DLD1 (cell line): ENCODE data around the gene BTBD8.

Source experiments
- in situ Hi-C: cut with HindIII; loops from 2 replicates; pipeline ENCODE4 v1.10.0; 2017; ENCODE audit warnings: low sequenced_read_pairs

Gene BTBD8

DNA sequence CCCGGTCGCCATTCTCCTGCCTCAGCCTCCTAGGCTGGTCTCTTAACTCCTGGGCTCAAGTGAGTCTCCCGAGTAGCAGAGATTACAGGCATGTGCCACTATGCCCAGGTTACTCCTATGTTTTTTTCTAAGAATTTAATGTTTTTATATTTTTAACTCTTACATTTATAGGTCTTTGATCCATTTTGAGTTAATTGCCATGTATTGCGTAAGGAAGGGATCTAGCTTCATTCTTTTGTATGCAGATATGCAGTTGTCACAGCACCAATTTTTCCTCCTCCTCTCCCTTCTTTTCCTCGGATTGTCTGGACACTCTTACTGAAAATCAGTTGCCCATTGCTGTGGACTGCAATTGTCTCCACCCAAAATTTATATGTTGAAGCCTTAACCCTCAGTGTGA is 11.5 kb downstream of the BTBD8 start:
- in situ Hi-C loops, result no loop called here

DNA sequence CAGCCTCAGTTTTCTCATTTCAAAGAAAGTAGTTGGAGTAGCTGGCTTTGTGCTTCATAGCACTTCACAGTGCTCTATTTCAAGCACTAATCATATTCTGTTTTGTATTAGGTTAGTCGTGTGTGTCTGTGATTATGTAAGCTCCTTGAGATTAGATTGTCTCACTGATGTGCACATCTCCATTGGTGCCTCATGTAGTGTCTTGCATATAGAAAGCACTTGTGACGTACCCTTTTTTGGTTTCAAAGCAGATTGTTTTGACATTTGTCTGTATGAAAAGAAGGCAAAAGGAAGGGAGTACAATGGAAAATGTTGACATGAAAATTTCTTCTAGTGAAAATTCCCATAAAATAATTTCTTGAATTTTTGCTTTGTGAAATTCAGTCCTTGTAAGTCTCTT is 13.9 kb downstream of the BTBD8 start:
- in situ Hi-C loops, result no loop called here

DNA sequence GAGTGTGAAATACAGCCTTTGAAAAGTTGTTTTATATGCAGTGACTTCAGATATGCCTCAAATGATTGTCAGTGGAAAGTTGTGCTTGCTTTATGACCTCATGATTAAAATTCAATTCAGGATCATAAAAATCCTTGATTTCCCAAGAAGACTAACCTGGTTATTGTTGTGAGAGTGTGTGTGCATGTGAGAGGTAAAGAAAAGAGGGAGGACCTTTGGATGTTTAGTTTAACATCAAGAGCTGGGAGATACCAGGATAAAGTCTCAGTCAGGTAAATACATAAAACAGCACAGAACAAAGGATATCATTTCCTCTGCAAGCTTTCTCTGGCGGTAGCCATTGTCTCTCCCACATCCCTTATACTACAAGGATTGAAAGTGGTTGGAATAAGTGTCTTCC is 14.4 kb downstream of the BTBD8 start:
- in situ Hi-C loops, result no loop called here

DNA sequence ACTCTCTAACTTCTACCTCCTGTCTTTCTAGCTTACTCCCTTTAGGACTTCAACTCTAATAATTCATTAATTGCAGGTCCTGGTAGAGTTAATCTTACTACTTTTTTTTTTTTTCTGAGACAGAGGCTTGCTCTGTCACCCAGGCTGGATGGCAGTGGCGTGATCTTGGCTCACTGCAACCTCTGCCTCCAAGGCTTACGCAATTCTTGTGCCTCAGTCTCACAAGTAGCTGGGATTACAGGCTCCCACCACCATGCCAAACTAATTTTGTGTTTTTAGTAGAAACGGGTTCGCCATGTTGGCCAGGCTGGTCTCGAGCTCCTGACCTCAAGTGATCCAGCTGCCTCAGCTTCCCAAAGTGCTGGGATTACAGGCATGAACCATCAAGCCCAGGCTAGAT is 15.7 kb downstream of the BTBD8 start:
- in situ Hi-C loops, result no loop called here

DNA sequence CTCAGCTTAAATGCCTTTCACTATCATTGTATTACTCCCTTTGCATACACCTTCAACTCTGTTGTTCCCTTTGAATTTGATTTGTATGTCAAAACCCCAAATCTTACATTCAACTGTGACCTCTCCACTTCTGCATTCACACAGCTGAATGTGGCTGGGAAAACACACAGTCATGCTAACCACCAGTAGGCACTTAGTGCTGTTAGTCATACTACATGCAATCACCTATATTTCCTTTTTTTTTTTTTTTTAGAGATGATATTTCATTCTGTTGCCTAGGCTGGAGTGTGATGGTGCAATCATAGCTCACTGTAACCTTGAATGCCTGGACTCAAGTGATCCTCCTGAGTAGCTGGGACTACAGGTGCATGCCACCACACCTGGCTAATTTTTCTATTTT is 16.2 kb downstream of the BTBD8 start:
- in situ Hi-C loops, result no loop called here

DNA sequence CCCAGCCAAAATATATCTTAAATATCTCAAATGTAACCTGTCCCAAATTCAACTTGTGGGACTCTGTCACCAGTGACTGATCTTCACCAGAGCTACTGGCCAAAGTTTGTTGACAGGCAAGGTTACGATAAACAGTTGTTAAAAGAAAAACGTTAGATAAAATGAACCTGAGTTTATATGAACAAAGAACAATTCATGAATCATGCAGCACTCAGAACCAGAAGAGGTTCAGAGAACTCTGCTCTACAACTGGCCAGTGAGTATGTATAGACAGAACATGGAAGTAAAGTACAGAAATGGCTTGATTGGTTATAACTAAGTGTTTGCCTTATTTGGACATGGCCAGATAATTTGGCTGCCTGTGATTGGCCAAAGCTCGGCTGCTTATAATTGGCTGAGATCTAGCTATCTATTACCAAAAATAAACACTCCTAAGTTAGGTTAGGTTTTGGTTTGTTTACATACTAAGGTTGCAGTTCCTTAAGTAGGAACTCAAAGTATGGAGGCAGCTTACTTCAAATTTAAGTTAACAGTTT is 25.5 kb downstream of the BTBD8 start:
- in situ Hi-C loops, result no loop called here

DNA sequence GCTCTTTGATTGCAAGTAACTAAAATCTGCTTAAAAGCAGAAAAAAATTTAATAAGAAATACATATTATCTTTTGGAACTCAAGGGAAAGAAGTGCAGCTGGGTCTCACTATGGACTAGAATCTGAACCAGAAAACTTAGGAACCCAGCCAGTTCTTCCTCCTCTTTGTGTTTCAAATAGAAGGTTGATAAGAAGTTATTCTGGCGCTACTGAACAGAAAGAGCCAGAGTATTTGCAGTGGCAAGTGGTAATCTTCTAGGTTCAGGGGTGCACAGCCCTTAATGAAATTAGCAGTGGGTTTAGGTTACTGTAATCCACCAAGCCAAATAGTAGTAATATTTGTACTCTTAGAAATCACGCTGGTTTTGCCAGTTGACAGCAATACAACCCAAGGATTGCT is 28.5 kb downstream of the BTBD8 start:
- in situ Hi-C loops, result no loop called here

DNA sequence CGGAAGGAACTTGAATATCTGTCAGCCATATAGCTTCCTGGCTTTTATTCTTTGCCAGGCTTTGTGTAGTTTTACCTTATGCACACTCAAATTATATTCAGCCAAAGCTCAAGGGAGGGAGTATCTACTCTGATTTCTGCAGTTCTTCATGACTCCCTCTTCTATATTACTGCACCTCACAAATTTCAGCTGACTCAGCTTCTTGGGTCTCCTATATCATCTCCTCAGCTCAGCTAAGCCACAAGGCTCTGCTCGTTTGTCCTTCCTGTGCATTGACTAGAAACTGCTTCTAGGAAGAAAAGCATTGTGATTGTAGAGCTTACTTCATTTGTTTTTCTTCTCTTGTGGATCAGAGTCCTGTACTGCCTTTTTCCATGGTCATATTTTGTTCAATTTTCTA is 37.4 kb downstream of the BTBD8 start:
- in situ Hi-C loops, result no loop called here

DNA sequence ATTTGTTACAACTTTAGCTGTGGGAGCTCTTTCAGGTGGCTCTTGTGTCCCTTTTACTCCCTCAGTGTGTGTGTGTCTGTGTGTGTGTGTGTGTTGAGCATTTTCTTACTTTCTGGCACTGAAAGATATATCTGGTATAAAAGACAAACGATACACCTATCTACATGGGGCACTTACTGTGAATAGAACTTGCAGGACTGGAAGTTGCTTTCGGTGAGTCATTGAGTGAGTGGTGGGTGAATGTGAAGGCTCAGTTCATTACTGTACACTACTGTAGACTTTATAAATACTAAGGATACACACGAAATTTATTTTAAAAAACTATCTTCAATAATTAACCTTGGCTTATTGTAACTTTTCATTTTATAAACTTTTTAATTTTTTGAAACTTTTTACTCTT is 38.7 kb downstream of the BTBD8 start:
- in situ Hi-C loops, result no loop called here

DNA sequence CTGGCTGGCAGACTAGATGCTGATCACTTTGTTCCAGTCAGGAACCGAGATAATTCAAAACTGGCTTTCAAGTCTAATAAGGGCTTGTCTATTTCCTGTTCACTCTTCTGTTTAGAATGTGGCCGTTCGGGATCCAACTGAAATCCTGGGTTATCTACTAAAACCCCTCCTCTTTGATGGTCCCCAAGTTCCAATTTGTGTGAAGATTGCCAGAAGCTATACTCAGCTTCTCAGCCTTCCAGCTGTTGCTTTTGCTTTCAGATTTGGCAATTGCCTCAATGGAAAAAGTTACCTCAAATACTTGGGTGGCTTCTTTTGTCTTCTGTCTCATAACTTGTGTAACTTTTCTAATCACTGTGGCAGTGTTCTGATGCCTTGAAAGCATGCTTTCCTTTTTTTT is 43.7 kb downstream of the BTBD8 start:
- in situ Hi-C loops, result no loop called here

DNA sequence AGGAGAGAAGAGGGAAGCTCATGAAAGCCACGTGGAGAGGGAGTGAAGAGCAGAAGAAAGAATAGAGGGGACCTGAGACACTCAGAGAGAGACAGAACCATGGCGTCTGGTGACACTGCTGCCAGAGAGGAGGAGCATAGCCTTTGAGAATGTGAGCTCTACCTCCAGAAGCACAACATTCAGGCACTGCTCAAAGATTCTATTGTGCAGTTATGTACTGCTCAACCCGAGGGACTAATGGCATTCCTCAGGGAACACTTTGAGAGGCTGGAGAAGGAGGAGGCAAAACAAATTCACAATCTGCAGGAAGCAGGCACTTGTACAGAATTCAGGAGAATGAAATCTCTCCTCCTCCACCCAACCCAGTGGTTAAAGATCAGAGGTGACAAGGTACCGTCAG is 45.1 kb downstream of the BTBD8 start:
- in situ Hi-C loops, result no loop called here

DNA sequence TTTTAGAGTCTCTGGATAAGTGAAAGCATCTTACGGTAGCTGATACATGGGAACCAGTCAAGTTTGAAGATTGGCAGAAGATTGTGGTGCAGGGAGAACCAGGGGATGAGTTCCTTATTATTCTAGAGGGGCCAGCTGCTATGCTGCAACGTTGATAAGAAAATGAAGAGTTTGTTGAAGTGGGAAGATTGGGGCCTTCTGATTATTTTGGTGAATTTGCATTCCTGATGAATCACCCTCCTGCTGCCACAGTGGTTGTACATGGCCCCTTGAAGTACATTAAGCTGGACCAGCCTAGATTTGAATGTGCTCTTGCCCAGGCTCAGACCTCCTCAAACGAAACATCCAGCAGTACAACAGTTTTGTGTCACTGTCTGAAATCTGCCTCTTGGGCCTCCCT is 45.9 kb downstream of the BTBD8 start:
- in situ Hi-C loops, result no loop called here

DNA sequence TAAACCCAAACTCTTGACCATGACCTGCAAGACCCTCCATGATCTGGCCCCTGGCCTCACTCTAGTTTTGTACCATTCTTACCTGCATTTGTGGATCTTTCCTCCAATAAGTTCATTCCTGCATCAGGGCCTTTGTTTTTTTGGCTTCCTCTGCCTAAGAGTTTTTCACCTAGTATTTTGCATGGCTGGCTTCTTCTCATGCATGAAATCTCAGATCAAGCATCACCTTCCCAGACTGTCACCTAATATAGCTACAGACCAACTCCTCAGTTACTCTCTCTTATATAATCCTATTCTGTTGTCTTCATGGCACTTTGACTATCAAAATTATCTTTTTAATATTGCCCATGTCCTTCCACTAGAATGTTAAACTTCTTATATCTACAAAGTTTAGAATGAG is 54.2 kb downstream of the BTBD8 start:
- in situ Hi-C loops, result no loop called here

DNA sequence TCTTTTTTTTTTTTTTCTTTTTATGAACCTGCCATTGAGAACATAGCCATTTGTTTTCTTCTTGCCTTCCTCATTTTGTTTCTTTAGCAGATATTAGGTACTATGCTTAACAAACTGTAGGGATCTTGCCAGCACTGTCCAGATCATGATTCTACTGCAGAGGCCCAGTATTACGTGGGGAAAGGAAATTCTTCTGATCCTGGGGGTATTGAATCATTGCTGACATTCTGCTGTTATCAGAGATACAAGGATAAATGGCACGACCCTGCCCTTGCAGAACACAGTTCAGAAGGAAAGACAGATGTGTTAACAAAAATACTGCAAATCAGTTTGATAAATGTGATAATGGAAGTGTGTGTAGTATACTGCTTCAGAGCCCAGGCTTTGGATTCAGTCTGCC is 56.2 kb downstream of the BTBD8 start:
- in situ Hi-C loops, result no loop called here

DNA sequence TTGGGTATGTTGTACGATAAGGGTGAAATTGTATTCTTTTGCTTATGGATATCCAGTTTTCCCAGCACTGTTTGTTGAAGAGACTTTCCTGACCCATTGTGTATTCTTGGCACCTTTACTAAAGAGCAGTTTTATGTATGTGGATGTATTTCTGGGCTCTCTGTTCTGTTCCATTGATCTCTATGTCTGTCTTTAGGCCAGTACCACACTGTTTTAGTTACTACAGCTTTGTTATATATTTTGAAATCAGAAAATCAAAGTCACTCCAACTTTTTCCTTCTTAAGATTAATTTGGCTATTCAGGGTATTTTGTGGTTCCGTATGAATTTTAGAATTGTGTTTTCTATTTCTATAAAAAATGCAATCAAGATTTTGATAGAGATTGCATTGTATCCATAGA is 74.8 kb downstream of the BTBD8 start:
- in situ Hi-C loops, result no loop called here

DNA sequence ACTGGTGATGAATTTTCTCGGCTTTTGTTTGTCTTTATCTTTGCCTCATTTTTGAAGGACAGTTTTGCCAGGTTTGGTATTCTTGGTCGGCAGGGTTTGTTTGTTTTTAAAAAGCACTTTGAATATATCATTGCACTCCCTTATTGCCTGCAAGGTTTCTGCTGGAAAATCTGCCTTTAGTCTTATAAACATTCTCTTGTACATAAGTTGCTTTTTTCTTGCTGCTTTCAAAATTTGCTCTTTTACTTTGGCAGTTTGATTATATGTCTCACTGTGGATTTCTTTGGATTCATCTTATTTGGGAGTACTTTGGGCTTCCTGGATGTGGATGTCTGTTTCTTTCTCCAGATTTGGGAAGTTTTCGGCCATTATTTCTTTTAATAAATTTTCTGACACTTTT is 79.4 kb downstream of the BTBD8 start:
- in situ Hi-C loops, result no loop called here

DNA sequence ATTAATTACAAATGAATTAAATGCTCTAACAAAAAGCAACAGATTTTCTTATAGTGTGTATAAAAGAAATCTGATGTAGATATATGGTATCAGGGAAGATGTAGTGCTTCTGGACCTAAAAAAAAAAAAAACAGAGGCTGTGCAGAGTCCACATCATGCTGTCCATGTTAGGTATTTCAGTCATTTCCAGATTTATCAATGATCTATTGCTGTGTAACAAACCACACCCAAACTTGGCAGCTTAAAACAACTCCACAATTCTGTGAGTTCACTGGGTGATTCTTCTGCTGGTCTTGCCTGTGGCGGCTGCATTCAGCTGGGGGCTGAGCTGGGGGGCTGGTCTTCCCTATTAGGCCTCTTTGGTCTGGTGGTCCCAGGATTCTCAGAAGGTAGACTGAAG is 85.2 kb downstream of the BTBD8 start:
- in situ Hi-C loops, result no loop called here

DNA sequence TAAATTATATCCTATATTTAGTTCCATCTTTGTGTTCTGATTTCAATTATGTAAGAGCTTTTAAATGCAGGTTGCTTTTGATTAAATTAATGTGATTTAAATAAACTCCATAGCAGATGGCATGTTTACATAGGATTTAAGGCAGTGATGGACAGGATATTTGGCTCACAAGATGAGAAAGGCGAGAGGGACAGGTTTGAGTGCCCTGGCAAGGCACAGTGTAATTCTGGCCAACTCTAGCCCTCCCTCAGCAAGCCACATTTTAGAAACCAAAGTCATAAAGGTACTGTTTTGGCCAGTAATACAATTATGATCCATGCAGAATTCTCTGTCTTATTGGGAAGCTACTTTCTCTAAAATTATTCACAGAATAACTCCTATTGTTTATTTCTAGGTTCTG is 87.0 kb downstream of the BTBD8 start:
- in situ Hi-C loops, result no loop called here

DNA sequence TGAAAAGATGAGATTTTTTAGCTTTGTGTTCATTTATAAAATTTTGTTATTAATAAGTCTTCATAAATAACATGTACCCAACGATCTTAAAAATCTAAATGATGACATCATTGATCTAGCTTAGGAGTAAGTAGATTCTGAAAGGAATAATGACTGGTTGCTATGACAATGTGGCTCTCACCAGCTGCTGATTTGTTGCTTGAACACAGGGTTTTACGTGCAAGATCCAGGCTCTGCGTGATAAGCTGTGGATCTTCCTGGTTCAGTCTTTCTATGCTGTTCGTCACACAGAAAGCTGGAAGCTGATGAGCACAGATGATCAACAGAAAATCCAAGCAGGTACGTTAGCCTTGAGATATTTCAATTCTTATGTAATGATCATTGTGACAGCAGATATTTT is 88.5 kb downstream of the BTBD8 start:
- in situ Hi-C loops, result no loop called here

DNA sequence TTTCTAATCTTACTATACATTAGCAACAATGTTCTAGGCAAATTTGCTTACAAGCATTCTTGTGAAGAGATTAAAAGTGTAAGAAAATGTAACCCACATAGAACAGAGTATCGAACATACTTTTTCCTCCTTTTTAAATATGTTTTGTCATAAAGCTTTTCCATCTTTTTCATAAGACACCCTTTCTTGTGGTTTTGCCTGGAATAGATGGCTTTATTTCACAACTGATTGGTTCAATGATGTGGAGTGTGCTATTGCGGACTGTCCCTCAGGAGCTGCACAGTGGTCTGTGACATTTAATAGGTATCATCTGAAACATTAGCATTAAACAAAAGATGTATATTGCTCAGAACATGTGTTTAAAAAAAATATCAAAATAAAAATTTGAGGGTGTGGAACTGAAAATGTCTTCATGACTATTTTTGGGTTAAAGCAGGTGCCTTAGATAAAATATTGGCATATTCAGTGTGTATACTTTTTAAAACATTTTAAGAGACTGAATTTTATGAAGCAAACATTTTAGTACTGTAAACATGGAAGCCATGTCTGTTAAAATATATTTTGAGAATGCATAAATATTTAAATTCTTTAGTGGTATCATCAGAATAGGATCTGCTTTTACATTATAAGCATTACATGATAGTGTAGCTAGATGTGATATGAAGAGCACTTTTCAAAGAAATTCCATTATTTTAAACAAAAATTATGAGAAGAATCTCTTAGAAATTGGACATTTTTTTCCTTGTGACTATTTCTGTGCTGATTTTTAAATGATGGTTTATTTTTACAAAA is 89.3 kb downstream of the BTBD8 start:
- in situ Hi-C loops, result no loop called here

DNA sequence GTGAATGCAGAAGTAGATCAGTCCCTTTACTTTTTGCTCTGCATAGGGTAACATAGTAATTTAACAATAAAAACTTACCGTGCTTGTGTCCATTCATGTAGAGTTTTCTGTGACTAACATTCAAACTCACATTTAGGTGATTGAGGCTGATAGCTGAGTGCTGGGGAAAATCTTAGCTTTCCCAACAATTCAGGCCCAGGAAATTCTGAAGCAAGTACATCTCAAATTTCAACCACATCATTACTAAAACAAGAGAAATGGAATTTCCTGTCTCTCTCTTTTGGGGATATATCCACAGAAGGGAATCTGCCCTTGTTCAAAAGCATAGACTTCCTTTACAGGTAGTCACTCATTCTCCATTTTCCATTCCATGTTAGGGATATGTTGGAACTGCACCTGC is 104.5 kb downstream of the BTBD8 start:
- in situ Hi-C loops, result no loop called here

DNA sequence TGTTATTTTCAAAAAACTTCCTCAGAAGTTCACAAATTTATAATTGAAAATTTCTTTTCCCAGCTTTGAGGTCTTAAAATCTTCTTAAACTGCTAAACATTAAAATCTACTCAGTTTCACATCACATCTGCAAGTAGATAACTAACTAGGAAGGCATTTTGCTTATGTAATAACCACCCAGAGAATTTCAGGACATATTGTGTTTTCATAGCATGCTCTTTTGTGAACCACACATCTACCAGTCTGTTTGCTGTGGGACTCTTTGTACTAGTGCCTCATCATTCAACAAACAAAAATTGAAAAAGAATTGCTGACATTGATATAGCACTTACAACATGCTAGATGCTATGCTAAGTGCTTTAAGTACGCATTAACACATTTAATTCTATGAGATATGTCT is 105.9 kb downstream of the BTBD8 start:
- in situ Hi-C loops, result no loop called here
